ENCODE data around the gene GBX1. TPM values are rescaled to one million over a fixed set of nuclear protein-coding genes. Genes with fewer than 3 reads are reported as not detected.

The GBX1 gene
- not detected for polyA plus RNA-seq (2012; ENCODE audit: insufficient read depth, insufficient read length)

- no peak for DNase-seq (ENCODE audit: low read depth, low spot score)
- H3K4me3 ChIP-seq (ENCODE audit: low read length): peak within 1 kb of the TSS; percentile 5; the same call in 1 of the 2 replicates
Observed at GRCh38 chr7:151167197-151167961, at the start of gene GBX1. Gene GBX1, minus strand, starts transcription at chr7:151167694. Its CDS starts 146 bp downstream, at chr7:151167548.

- H3K4me3 ChIP-seq (ENCODE audit: low read length): no peak overlapping the region
- no peak for DNase-seq (ENCODE audit: low read depth, low spot score)
Observed at GRCh38 chr7:151215396-151215795, 47.9 kb upstream of the GBX1 start.

GRCh38 chr7:151213826-151214225 is 46.3 kb upstream of the GBX1 start:
- no peak for DNase-seq (ENCODE audit: low read depth, low spot score)
- no peak overlapping the region for H3K4me3 ChIP-seq (ENCODE audit: low read length)

- no peak overlapping the region for H3K4me3 ChIP-seq (ENCODE audit: low read length)
Observed at GRCh38 chr7:151212626-151213025, 45.1 kb upstream of the GBX1 start.

GRCh38 chr7:151211155-151211772 is 43.8 kb upstream of the GBX1 start:
- H3K4me3 ChIP-seq (ENCODE audit: low read length): no peak overlapping the region
- no peak for DNase-seq (ENCODE audit: low read depth, low spot score)

More at GRCh38 chr7:151212626-151213025, 45.1 kb upstream of the GBX1 start:
- no peak for DNase-seq (ENCODE audit: low read depth, low spot score)

- DNase-seq (ENCODE audit: low read depth, low spot score): no peak
Observed at GRCh38 chr7:151210087-151210854, 42.8 kb upstream of the GBX1 start, which contains the start of gene H2BK1. Gene H2BK1, minus strand, starts transcription at chr7:151210488. Its CDS starts 170 bp downstream, at chr7:151210318.

GRCh38 chr7:151209588-151209987 is 42.1 kb upstream of the GBX1 start:
- no peak overlapping the region for H3K4me3 ChIP-seq (ENCODE audit: low read length)
- no peak for DNase-seq (ENCODE audit: low read depth, low spot score)

More at GRCh38 chr7:151210087-151210854, 42.8 kb upstream of the GBX1 start, which contains the start of gene H2BK1:
- no peak within 1 kb of the TSS for H3K4me3 ChIP-seq (ENCODE audit: low read length)

- H3K4me3 ChIP-seq (ENCODE audit: low read length): no peak overlapping the region
- no peak for DNase-seq (ENCODE audit: low read depth, low spot score)
Observed at GRCh38 chr7:151208253-151208862, 40.9 kb upstream of the GBX1 start.

- DNase-seq (ENCODE audit: low read depth, low spot score): no peak
- H3K4me3 ChIP-seq (ENCODE audit: low read length): no peak overlapping the region
Observed at GRCh38 chr7:151207804-151208203, 40.3 kb upstream of the GBX1 start.

- DNase-seq (ENCODE audit: low read depth, low spot score): no peak
- H3K4me3 ChIP-seq (ENCODE audit: low read length): no peak overlapping the region
Observed at GRCh38 chr7:151207315-151207714, 39.8 kb upstream of the GBX1 start.

GRCh38 chr7:151206914-151207313 is 39.4 kb upstream of the GBX1 start:
- H3K4me3 ChIP-seq (ENCODE audit: low read length): no peak overlapping the region; the same call in 1 of the 2 replicates
- peak; percentile 79 for DNase-seq (ENCODE audit: low read depth, low spot score)

- H3K4me3 ChIP-seq (ENCODE audit: low read length): no peak overlapping the region
- no peak for DNase-seq (ENCODE audit: low read depth, low spot score)
Observed at GRCh38 chr7:151205730-151206129, 38.2 kb upstream of the GBX1 start.

GRCh38 chr7:151204383-151205032 is 37.0 kb upstream of the GBX1 start:
- no peak overlapping the region for H3K4me3 ChIP-seq (ENCODE audit: low read length)
- DNase-seq (ENCODE audit: low read depth, low spot score): no peak

- DNase-seq (ENCODE audit: low read depth, low spot score): no peak
- H3K4me3 ChIP-seq (ENCODE audit: low read length): no peak overlapping the region
Observed at GRCh38 chr7:151202836-151203235, 35.3 kb upstream of the GBX1 start.

- DNase-seq (ENCODE audit: low read depth, low spot score): no peak
- no peak overlapping the region for H3K4me3 ChIP-seq (ENCODE audit: low read length)
Observed at GRCh38 chr7:151201751-151202150, 34.3 kb upstream of the GBX1 start.

GRCh38 chr7:151201344-151201743 is 33.9 kb upstream of the GBX1 start:
- H3K4me3 ChIP-seq (ENCODE audit: low read length): no peak overlapping the region
- no peak for DNase-seq (ENCODE audit: low read depth, low spot score)

GRCh38 chr7:151198945-151199848 is 31.7 kb upstream of the GBX1 start:
- no peak overlapping the region for H3K4me3 ChIP-seq (ENCODE audit: low read length)
- no peak for DNase-seq (ENCODE audit: low read depth, low spot score)

- no peak overlapping the region for H3K4me3 ChIP-seq (ENCODE audit: low read length)
- DNase-seq (ENCODE audit: low read depth, low spot score): no peak
Observed at GRCh38 chr7:151197932-151198331, 30.4 kb upstream of the GBX1 start.
